H1 (cell line): ENCODE measurements around the gene CTNND2. TPM values are rescaled to one million over a fixed set of nuclear protein-coding genes. Genes with fewer than 3 reads are reported as not detected.

Experiments
- CTCF ChIA-PET: fragments of 300-600 bp; sonication (Branson Sonifier 250); formaldehyde crosslinking; loops from one replicate; lab custom pipeline; 2021; ENCODE audit not compliant: partially characterized antibody; lab: Charles Lee
- POLR2A ChIA-PET: fragments of 300-600 bp; sonication (Branson Sonifier 250); formaldehyde crosslinking; loops from one replicate; lab custom pipeline; 2021; ENCODE audit warnings: inconsistent platforms; ENCODE audit not compliant: partially characterized antibody; lab: Charles Lee
- DNase-seq, 2 experiments: peaks; one replicate each; pipeline versions ENCODE4 v3.0.0 to v3.0.0-alpha.2; 2010 to 2022; ENCODE audit warnings: low spot score in 2 of 2, low read depth in 1 of 2, mixed read lengths in 1 of 2
- FAIRE-seq: peaks from 2 replicates; lab custom pipeline; 2011; peaks lifted over from hg19 to GRCh38; lab: Jason Lieb, UNC
- H2AFZ ChIP-seq: 2 replicates; pipeline ENCODE4 v1.8.1; 2012; ENCODE audit warnings: low read length, inconsistent platforms
- H2AK5ac ChIP-seq: 2 replicates; pipeline ENCODE4 v1.6.1; 2013; ENCODE audit warnings: low read depth, low read length
- H2BK120ac ChIP-seq: replicated peaks from 2 replicates; pipeline ENCODE3; 2013; ENCODE audit warnings: low read depth, low read length, inconsistent platforms
- H2BK12ac ChIP-seq: 2 replicates; pipeline ENCODE4 v1.6.1; 2013; ENCODE audit warnings: low read depth, low read length
- H2BK15ac ChIP-seq: 2 replicates; pipeline ENCODE4 v1.6.1; 2013; ENCODE audit warnings: low read length
- H2BK20ac ChIP-seq: 2 replicates; pipeline ENCODE4 v1.6.1; 2013; ENCODE audit warnings: low read length
- H2BK5ac ChIP-seq: 2 replicates; pipeline ENCODE4 v1.6.1; 2013; ENCODE audit warnings: low read depth, low read length
- H3K14ac ChIP-seq: 2 replicates; pipeline ENCODE4 v1.6.1; 2013; ENCODE audit warnings: inconsistent platforms; ENCODE audit not compliant: insufficient read length
- H3K18ac ChIP-seq: 2 replicates; pipeline ENCODE4 v1.6.1; 2013; ENCODE audit warnings: low read length; ENCODE audit errors: extremely low read depth
- H3K23ac ChIP-seq: 2 replicates; pipeline ENCODE4 v1.6.1; 2013; ENCODE audit warnings: inconsistent platforms; ENCODE audit not compliant: insufficient read length
- H3K23me2 ChIP-seq: 2 replicates; pipeline ENCODE4 v1.6.1; 2013; ENCODE audit warnings: low read depth, low read length
- H3K27ac ChIP-seq: 2 replicates; pipeline ENCODE4 v1.6.1; 2011; ENCODE audit warnings: low read depth, low read length, inconsistent platforms
- H3K27me3 ChIP-seq, 4 experiments: replicated peaks in 1 of 4; 1 replicate in 1 of 4; 2 replicates in 3 of 4; pipeline versions ENCODE4 v1.6.1 to v1.8.1; 2011 to 2013; ENCODE audit warnings: low read length in 3 of 4, mild to moderate bottlenecking in 3 of 4, inconsistent platforms in 2 of 4, mixed read lengths in 2 of 4, moderate library complexity in 1 of 4; ENCODE audit not compliant: control insufficient read depth in 3 of 4, insufficient read depth in 3 of 4; ENCODE audit errors: extremely low read depth in 1 of 4
- H3K36me3 ChIP-seq, 4 experiments: 2 replicates each; pipeline versions ENCODE4 v1.6.1 to v1.8.1; 2011 to 2013; ENCODE audit warnings: mild to moderate bottlenecking in 4 of 4, low read length in 3 of 4, moderate library complexity in 2 of 4, control low read depth in 1 of 4, inconsistent platforms in 1 of 4; ENCODE audit not compliant: insufficient read depth in 4 of 4, control insufficient read depth in 2 of 4
- H3K4ac ChIP-seq: replicated peaks from 2 replicates; pipeline ENCODE3; 2013; ENCODE audit warnings: low read length, low read depth, mixed read lengths, inconsistent platforms; ENCODE audit not compliant: insufficient read length
- H3K4me1 ChIP-seq, 4 experiments: replicated peaks in 1 of 4; 1 replicate in 1 of 4; 2 replicates in 3 of 4; pipeline versions ENCODE4 v1.6.1 to v1.8.1; 2011 to 2013; ENCODE audit warnings: low read length in 3 of 4, inconsistent platforms in 2 of 4, mixed read lengths in 1 of 4; ENCODE audit not compliant: insufficient read depth in 4 of 4, control insufficient read depth in 3 of 4
- H3K4me2 ChIP-seq, 2 experiments: 2 replicates each; pipeline versions ENCODE4 v1.6.1 to v1.8.1; 2011 to 2013; ENCODE audit warnings: low read depth in 2 of 2, low read length in 2 of 2, control low read depth in 1 of 2, inconsistent platforms in 1 of 2, mild to moderate bottlenecking in 1 of 2; ENCODE audit not compliant: insufficient read depth in 1 of 2
- H3K4me3 ChIP-seq, 4 experiments: fragments of 200-600, 300-600 bp in 1 of 4; sonication (generic), shearing (Covaris generic), sonication (Bioruptor Twin) in 1 of 4; 2 replicates each; pipeline versions ENCODE4 v1.5.1 to v1.8.1; 2011 to 2016; ENCODE audit warnings: low read length in 4 of 4, low read depth in 3 of 4, control low read depth in 2 of 4, inconsistent platforms in 2 of 4, mild to moderate bottlenecking in 2 of 4, mixed read lengths in 1 of 4, moderate library complexity in 1 of 4; ENCODE audit not compliant: insufficient read depth in 2 of 4; ENCODE audit errors: extremely low read depth in 1 of 4
- H3K56ac ChIP-seq: replicated peaks from 2 replicates; pipeline ENCODE3; 2013; ENCODE audit warnings: low read depth, mild to moderate bottlenecking, mixed read lengths, low read length, inconsistent platforms; ENCODE audit not compliant: insufficient read length
- H3K79me1 ChIP-seq: 2 replicates; pipeline ENCODE4 v1.6.1; 2013; ENCODE audit warnings: low read depth, low read length, control low read depth
- H3K79me2 ChIP-seq, 2 experiments: 2 replicates each; pipeline versions ENCODE4 v1.6.1 to v1.8.1; 2012 to 2013; ENCODE audit warnings: low read length in 2 of 2, mild to moderate bottlenecking in 2 of 2, inconsistent platforms in 1 of 2; ENCODE audit not compliant: insufficient read depth in 2 of 2, control insufficient read depth in 1 of 2
- H3K9ac ChIP-seq, 4 experiments: replicated peaks in 1 of 4; 1 replicate in 1 of 4; 2 replicates in 3 of 4; pipeline versions ENCODE4 v1.6.1 to v1.8.1; 2011 to 2013; ENCODE audit warnings: low read depth in 3 of 4, low read length in 3 of 4, control low read depth in 2 of 4, mild to moderate bottlenecking in 2 of 4, moderate library complexity in 2 of 4, inconsistent platforms in 1 of 4; ENCODE audit errors: extremely low read depth in 1 of 4
- H3K9me3 ChIP-seq, 2 experiments: 2 replicates each; pipeline versions ENCODE4 v1.6.1 to v1.8.1; 2012 to 2013; ENCODE audit warnings: mild to moderate bottlenecking in 2 of 2, moderate library complexity in 2 of 2, control low read depth in 1 of 2, inconsistent platforms in 1 of 2, low read depth in 1 of 2, low read length in 1 of 2, mixed read lengths in 1 of 2; ENCODE audit not compliant: insufficient read depth in 2 of 2
- H4K20me1 ChIP-seq, 2 experiments: replicated peaks in 1 of 2; 2 replicates each; pipeline versions ENCODE3 to v1.8.1; 2011 to 2013; ENCODE audit warnings: inconsistent platforms in 2 of 2, low read length in 2 of 2, mild to moderate bottlenecking in 1 of 2; ENCODE audit not compliant: insufficient read depth in 2 of 2, control insufficient read depth in 1 of 2
- H4K5ac ChIP-seq: 2 replicates; pipeline ENCODE4 v1.6.1; 2013; ENCODE audit warnings: low read length, low read depth, mixed read lengths, inconsistent platforms; ENCODE audit not compliant: insufficient read length
- H4K8ac ChIP-seq: 2 replicates; pipeline ENCODE4 v1.8.0; 2013; ENCODE audit warnings: mild to moderate bottlenecking, moderate library complexity, low read length, inconsistent platforms; ENCODE audit not compliant: insufficient read depth; ENCODE audit errors: extremely low read depth
- H4K91ac ChIP-seq: replicated peaks from 2 replicates; pipeline ENCODE3; 2013; ENCODE audit warnings: low read length, mixed read lengths, inconsistent platforms; ENCODE audit not compliant: insufficient read length
- JUND ChIP-seq: IDR thresholded peaks from 2 replicates; pipeline ENCODE4 v1.6.1; 2011; ENCODE audit warnings: mild to moderate bottlenecking, improper control_type of control experiment, low read length
- WGBS, 2 experiments: shearing (Covaris generic) in 1 of 2; methylation state at CpG; one replicate each; pipeline versions ENCODE4 v1.1.6 to v1.1.7; 2013 to 2015; ENCODE audit warnings: low lambda C conversion rate in 2 of 2, mixed read lengths in 2 of 2, inconsistent platforms in 1 of 2, low coverage in 1 of 2, missing lambda C conversion rate in 1 of 2; ENCODE audit not compliant: insufficient replicate concordance in 2 of 2, insufficient coverage in 1 of 2, insufficient read length in 1 of 2; ENCODE audit errors: extremely low coverage in 1 of 2, missing lambda C conversion rate in 1 of 2; 5-methylcytosine and 5-hydroxymethylcytosine counted together
- polyA plus RNA-seq, 7 experiments: library from polyadenylated mRNA; depleted of rRNA in 3 of 7; stranded (reverse) in 5 of 7; unstranded in 2 of 7; fragments of >200 nt in 5 of 7; fragments of 200-250 nt in 2 of 7; gene quantifications; 1 replicate in 5 of 7; 2 replicates in 1 of 7; 4 replicates in 1 of 7; pipeline versions ENCODE4 v1.2.1 to v1.2.3, GENCODE V29; 2011 to 2013; ENCODE audit warnings: missing spikeins in 2 of 7, mixed read lengths in 2 of 7
- total RNA-seq: library from RNA; stranded (reverse); fragmentation: NEBNext Ultra II Directional; extraction: Animal tissue kit (Norgen Biotek cat#: 25700); gene quantifications from 2 replicates; pipeline ENCODE4 v1.2.1, GENCODE V29; 2021
- TF ChIP-seq, protein P1 (sequence below): IDR thresholded peaks from 2 replicates; pipeline ENCODE4 v1.6.1; 2012; ENCODE audit warnings: inconsistent platforms

Gene CTNND2
- total and polyA plus RNA-seq, 2 of the 8 experiments (the other 6 are each of a cell fraction or from before 2014, with no cell fraction given), result 7.4 to 14.2 TPM

DNA sequence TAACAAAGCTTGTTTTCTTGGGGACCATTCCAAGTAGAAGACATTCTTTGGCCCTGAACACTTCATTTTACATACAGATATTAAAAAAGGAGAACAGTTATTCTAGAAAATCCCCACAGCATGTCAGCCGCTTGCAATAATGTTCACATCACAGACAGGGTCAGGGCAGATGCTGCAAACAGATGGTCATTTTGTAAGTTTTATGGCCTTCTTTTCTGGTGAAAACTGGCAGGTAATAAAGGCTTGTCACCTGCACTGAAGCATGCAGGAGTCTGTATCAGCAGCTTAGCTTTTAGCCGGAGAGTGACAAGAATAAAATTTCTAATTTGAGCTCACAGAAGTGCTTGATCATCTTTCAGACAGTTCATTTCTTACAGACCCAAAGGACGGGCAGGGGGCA lies 922.3 kb downstream of the CTNND2 start:
- Histone ChIP-seq H3K9me3 (no peaks in the 10 kb centered on the region), H4K20me1 (no peaks in the 10 kb centered on the region), H3K4me1 (peaks cover 0 to under 1% (median 0%) of the 10 kb centered on the region in 4 experiments; a peak in 1 of 7 replicates), H2BK120ac (no peak overlapping the region), H3K27ac (no peak overlapping the region), H2AK5ac (no peak overlapping the region), H2BK15ac (no peak overlapping the region), H3K23me2 (no peaks in the 10 kb centered on the region), H3K18ac (no peak overlapping the region), H3K4ac (no peak overlapping the region), H4K91ac (no peak overlapping the region), H3K14ac (no peak overlapping the region), H2BK12ac (no peak overlapping the region), H3K4me3 (no peak overlapping the region), H2BK20ac (no peak overlapping the region), H3K23ac (no peak overlapping the region), H4K8ac (no peak overlapping the region), H3K36me3 (no peaks in the 10 kb centered on the region), H2BK5ac (no peak overlapping the region), H2AFZ (no peak overlapping the region), H3K79me2 (no peaks in the 10 kb centered on the region), H3K79me1 (no peaks in the 10 kb centered on the region), H4K5ac (no peak overlapping the region), H3K4me2 (no peak overlapping the region), H3K56ac (no peak overlapping the region), H3K9ac (no peak overlapping the region), H3K27me3 (no peaks in the 10 kb centered on the region)
- CTCF ChIA-PET, result interaction anchor here (1.0 to 1.3 kb wide), 4 partner anchors 9 to 397 kb away, joined by 3 to 4 read pairs (median 4); no protein-coding TSS in a partner anchor
- TF ChIP-seq, protein P1, sequence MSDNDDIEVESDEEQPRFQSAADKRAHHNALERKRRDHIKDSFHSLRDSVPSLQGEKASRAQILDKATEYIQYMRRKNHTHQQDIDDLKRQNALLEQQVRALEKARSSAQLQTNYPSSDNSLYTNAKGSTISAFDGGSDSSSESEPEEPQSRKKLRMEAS, result no peak
- TF ChIP-seq JUND, result no peak
- DNase-seq (no peak), FAIRE-seq (no peak)
- POLR2A ChIA-PET, result no interaction called here
- WGBS, 2 experiments, result 86% methylated on average over 3 of the region's 3 CpGs; no CpG with 5 or more reads in 1 of the 2 experiments
